Measurements from ENCODE around the gene KIF1B. TPM values are rescaled to one million over a fixed set of nuclear protein-coding genes. Genes with fewer than 3 reads are reported as not detected.

KIF1B gene, protein sequence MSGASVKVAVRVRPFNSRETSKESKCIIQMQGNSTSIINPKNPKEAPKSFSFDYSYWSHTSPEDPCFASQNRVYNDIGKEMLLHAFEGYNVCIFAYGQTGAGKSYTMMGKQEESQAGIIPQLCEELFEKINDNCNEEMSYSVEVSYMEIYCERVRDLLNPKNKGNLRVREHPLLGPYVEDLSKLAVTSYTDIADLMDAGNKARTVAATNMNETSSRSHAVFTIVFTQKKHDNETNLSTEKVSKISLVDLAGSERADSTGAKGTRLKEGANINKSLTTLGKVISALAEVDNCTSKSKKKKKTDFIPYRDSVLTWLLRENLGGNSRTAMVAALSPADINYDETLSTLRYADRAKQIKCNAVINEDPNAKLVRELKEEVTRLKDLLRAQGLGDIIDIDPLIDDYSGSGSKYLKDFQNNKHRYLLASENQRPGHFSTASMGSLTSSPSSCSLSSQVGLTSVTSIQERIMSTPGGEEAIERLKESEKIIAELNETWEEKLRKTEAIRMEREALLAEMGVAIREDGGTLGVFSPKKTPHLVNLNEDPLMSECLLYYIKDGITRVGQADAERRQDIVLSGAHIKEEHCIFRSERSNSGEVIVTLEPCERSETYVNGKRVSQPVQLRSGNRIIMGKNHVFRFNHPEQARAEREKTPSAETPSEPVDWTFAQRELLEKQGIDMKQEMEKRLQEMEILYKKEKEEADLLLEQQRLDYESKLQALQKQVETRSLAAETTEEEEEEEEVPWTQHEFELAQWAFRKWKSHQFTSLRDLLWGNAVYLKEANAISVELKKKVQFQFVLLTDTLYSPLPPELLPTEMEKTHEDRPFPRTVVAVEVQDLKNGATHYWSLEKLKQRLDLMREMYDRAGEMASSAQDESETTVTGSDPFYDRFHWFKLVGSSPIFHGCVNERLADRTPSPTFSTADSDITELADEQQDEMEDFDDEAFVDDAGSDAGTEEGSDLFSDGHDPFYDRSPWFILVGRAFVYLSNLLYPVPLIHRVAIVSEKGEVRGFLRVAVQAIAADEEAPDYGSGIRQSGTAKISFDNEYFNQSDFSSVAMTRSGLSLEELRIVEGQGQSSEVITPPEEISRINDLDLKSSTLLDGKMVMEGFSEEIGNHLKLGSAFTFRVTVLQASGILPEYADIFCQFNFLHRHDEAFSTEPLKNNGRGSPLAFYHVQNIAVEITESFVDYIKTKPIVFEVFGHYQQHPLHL (N-terminal part only)
- polyA plus RNA-seq (2011; rRNA removed) (25.0 and 26.9 TPM in 2 replicates), polyA minus RNA-seq (2011; rRNA and poly(A)+ RNA removed) (36.1 and 44.6 TPM in 2 replicates)

DNA sequence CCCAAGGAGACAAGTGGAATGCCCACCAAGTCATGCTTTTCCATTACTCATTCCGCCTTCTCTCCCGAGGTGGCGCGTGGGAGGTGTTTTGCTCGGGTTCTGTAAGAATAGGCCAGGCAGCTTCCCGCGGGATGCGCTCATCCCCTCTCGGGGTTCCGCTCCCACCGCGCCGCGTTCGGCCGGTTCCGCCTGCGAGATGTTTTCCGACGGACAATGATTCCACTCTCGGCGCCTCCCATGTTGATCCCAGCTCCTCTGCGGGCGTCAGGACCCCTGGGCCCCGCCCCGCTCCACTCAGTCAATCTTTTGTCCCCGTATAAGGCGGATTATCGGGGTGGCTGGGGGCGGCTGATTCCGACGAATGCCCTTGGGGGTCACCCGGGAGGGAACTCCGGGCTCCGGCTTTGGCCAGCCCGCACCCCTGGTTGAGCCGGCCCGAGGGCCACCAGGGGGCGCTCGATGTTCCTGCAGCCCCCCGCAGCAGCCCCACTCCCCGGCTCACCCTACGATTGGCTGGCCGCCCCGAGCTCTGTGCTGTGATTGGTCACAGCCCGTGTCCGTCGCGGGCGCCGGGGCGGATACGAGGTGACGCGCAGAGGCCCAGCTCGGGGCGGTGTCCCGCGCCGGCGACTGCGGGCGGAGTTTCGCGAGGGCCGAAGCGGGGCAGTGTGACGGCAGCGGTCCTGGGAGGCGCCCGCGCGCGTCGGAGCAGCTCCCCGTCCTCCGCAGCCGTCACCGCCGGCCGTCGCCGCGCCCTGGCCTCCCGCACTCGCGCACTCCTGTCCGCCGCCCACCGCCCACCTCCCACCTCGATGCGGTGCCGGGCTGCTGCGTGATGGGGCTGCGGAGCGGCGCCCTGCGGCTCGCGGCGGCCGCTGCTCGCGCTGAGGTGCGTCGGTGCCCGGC is at the start of gene KIF1B:
Gene KIF1B (plus strand): TSS at position 666 of the 906 bp plus-strand sequence. CDS start 21,759 bp downstream, outside the sequence.
- POLR2A ChIA-PET = interaction anchor here (0.5 to 1.4 kb wide), 13 partner anchors 16 to 206 kb away, joined by 3 to 6 read pairs (median 4); partner anchors contain the start of gene UBE4B
- peak; percentile 96 for DNase-seq (ENCODE audit: low read depth, low spot score)
- peak within 1 kb of the TSS; percentile 99 for H3K4me3 ChIP-seq (ENCODE audit: low read depth, low read length)
- TF ChIP-seq, protein P1, sequence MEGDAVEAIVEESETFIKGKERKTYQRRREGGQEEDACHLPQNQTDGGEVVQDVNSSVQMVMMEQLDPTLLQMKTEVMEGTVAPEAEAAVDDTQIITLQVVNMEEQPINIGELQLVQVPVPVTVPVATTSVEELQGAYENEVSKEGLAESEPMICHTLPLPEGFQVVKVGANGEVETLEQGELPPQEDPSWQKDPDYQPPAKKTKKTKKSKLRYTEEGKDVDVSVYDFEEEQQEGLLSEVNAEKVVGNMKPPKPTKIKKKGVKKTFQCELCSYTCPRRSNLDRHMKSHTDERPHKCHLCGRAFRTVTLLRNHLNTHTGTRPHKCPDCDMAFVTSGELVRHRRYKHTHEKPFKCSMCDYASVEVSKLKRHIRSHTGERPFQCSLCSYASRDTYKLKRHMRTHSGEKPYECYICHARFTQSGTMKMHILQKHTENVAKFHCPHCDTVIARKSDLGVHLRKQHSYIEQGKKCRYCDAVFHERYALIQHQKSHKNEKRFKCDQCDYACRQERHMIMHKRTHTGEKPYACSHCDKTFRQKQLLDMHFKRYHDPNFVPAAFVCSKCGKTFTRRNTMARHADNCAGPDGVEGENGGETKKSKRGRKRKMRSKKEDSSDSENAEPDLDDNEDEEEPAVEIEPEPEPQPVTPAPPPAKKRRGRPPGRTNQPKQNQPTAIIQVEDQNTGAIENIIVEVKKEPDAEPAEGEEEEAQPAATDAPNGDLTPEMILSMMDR (IDR thresholded peaks at IDR 0.05; ENCODE audit: low read depth, low read length) = peak; percentile 92
- CTCF ChIA-PET = interaction anchor here (0.6 to 3.2 kb wide), 66 partner anchors 8 to 320 kb away, joined by 3 to 22 read pairs (median 5); partner anchors contain the start of genes LZIC and NMNAT1
- peak within 1 kb of the TSS; percentile 99 for H3K27ac ChIP-seq (ENCODE audit: low read depth, low read length)
- no peaks in the 10 kb centered on the region for H3K9me3 ChIP-seq (ENCODE audit: control insufficient read depth, insufficient read depth, low read length)
- no peaks in the 10 kb centered on the region for H3K27me3 ChIP-seq (ENCODE audit: control insufficient read depth, insufficient read depth, low read length)

DNA sequence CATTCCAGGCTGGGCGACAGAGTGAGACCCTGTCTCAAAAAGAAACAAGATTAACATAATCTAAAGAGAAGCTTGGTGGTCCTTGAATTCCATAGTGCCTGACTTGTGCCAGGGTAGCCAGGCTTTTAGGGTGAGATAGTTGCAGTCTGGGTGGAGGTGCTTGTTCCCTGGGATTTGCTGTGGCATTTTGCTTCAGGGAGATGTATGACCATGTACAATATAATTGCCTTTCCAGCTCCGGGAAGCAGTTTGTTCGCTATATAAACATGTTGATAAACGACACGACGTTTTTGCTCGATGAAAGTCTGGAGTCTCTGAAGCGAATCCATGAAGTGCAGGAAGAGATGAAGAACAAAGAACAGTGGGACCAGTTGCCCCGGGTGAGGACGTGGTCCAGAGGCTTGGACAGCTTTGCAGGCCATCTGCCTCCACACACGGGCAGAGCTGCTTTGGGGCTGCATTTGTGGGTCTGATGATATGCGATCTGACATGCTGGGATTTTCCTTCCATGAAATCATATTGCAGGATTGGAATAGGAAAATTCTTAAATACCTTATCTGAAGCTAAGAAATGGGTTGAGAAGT is 49.4 kb upstream of the KIF1B start:
- ChIA-PET POLR2A (no interaction called here), CTCF (interaction anchor here (1.0 to 2.0 kb wide), 3 partner anchors 9 to 212 kb away, joined by 3 to 7 read pairs (median 5); no protein-coding TSS in a partner anchor)
- DNase-seq (ENCODE audit: low read depth, low spot score) = no peak
- H3K4me3 ChIP-seq (ENCODE audit: low read depth, low read length) = no peak overlapping the region
- H3K27me3 ChIP-seq (ENCODE audit: control insufficient read depth, insufficient read depth, low read length) = no peaks in the 10 kb centered on the region
- H3K27ac ChIP-seq (ENCODE audit: low read depth, low read length) = no peak overlapping the region
- H3K9me3 ChIP-seq (ENCODE audit: control insufficient read depth, insufficient read depth, low read length) = no peaks in the 10 kb centered on the region
- TF ChIP-seq, protein P1 (IDR thresholded peaks at IDR 0.05; ENCODE audit: low read depth, low read length) = no peak

DNA sequence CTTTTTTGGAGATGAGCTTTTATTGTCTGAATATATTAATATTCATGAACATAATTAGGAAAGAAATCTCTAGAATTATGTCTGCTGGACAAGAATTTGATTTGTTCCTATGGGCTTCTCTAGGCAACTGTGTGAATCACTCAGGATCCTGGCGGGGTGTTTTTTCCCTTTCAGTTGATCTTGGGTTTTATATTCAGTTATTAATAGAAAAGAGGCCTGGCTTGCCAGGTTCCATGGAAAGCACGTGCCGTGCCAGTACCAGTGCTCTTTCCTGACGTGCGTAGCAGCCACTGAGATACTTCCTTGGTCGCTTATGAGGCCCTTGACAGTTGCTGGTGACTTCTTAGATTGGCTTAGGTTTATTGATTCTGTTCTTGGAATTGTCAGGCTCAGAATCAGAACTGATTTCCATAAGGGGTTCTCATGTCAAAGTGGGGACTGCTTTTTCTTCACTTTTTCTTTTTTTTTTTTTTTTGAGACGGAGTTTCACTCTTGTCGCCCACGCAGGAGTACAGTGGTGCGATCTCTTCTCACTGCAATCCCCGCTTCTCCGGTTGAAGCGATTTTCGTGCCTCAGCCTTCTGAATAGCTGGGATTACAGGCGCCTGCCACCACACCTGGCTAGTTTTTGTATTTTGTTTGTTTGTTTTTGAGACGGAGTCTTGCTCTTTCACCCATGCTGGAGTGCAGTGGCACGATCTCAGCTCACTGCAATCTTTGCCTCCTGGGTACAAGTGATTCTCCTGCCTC is 48.7 kb upstream of the KIF1B start:
- POLR2A ChIA-PET = interaction anchor here (0.6 kb wide), 1 partner anchor 13 kb away, joined by 3 read pairs; no protein-coding TSS in a partner anchor
- DNase-seq (ENCODE audit: low read depth, low spot score) = no peak

More for the DNA sequence above, 48.7 kb upstream of the KIF1B start:
- Histone ChIP-seq H3K9me3 (ENCODE audit: control insufficient read depth, insufficient read depth, low read length) (no peaks in the 10 kb centered on the region), H3K27me3 (ENCODE audit: control insufficient read depth, insufficient read depth, low read length) (no peaks in the 10 kb centered on the region), H3K27ac (ENCODE audit: low read depth, low read length) (no peak overlapping the region), H3K4me3 (ENCODE audit: low read depth, low read length) (no peak overlapping the region)
- TF ChIP-seq, protein P1 (IDR thresholded peaks at IDR 0.05; ENCODE audit: low read depth, low read length) = no peak
- CTCF ChIA-PET = interaction anchor here (1.0 to 2.0 kb wide), 3 partner anchors 9 to 213 kb away, joined by 3 to 7 read pairs (median 5); no protein-coding TSS in a partner anchor

Measured in AG04450 (cell line).